ENCODE results near the gene IYD.
"Not testable (repeated sequence)": the region's sequence is repeated elsewhere in the genome, so short reads cannot be mapped to it uniquely, and the experiment has no call there.

The IYD gene

DNA sequence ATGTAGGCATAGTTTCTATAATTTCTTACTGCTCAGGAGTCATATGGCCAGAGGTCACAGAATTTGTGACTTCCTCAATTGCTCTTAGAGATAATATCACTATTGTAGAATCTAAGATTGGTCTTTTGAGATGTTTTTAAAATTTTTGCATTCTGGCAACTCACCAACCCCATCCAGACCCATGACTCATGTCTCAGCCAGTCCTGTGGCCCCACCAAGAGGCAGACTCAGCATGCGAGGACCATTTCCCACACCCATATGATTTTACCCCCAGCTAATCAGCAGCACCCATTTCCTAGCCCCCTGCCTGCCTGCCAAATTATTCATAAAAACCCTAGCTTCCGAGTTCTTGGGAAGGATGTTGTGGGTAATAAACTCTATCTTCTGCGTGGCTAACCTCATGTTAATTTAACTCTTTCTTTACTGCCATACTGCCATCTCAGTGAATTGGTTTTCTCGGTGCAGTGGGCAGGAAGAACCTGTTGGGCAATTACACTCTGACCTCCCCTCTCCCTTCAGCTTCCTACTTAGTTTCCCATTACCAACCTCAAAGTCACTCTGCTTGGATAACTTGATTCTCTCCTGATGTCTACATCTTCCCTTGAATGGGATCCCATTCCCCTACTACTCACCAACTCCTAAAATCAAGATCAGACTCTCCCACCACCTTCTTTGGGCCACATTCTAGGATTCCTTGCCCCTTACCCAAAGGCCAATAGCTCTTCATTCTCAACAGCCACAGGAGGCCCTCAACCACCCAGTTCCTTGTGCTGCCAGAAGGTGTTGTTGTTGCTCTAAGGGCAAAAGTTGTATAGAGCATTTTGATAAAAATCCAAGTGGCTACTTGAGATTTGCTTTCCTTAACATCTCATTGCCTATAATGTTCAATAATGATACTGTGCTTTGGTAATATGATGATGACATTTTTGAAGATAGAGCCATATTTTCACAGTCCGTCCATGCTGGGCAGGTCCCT lies 16.2 kb upstream of the IYD start:
- DNase-seq = no peak

- no peak for DNase-seq
Observed at GRCh38 chr6:150353445-150353844, 15.4 kb upstream of the IYD start.

GRCh38 chr6:150354754-150355571 lies 13.8 kb upstream of the IYD start:
- no peak for DNase-seq

GRCh38 chr6:150355932-150356331 lies 12.9 kb upstream of the IYD start:
- no peak for DNase-seq

DNA sequence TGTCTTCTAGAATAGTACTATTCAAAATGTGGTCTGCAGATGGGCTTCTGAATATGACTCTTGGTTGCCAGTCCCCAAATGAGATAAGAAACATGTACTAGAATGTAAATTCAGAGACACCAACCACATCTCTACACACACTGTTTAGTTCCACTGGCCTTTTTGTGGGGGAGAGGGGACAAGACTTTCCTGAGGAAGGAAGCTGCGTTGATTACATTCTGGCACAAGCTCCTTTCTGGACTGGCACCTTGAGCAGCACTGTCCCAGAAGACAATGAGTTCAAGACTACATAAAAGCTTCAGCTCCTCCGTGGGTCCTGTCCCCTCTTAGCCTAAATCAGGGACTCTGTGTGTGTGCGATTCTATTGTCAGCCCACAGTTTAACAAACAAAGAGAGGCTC lies 6.9 kb upstream of the IYD start:
- DNase-seq = no peak

- no peak for DNase-seq
Observed at GRCh38 chr6:150363733-150364132, 5.1 kb upstream of the IYD start.

- DNase-seq = no peak
Observed at GRCh38 chr6:150366118-150366778, 2.6 kb upstream of the IYD start.

- DNase-seq = no peak
Observed at GRCh38 chr6:150369408-150369807, 596 bp downstream of the IYD start.

GRCh38 chr6:150370112-150370511 lies 1.3 kb downstream of the IYD start:
- DNase-seq = no peak

DNA sequence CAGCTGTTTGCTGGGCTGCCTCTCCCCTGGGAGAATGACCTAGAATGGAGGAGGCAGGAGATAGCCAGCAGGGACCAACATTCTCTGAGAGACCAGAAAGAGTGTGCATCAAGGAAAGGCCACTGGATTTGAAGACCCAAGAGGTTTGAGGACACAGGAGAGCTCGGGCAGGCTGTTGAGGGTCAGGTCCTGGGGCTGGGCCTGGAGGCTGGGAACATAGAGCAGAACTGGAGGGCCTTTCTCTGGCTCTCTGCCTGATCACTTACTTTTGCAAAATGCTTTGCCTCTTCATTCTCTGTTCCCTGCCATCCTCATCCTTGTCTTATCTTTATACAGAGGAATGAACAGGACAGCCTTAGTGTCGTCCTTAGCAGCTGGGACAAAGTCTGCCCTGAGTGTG lies 2.5 kb downstream of the IYD start:
- DNase-seq = no peak

DNA sequence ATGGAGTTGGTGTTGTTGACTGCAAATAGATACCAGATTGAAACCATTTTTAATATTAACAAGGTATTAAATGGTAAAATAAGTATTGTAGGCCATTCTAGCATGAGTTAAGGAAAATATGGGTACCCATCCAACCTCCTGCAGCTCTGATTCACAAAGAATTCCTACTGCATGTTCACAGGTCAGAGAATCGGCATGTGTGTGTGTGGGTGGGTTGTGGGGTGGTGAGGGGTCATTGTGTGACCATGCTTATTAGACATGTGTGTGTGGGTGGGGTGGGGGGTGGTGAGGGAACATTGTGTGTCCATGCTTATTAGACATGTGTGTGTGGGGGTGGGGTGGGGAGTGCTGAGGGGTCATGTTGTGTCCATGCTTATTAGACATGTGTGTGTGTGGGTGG lies 3.2 kb downstream of the IYD start:
- DNase-seq = no peak

- DNase-seq = no peak
Observed at GRCh38 chr6:150373260-150373701, 4.5 kb downstream of the IYD start.

DNA sequence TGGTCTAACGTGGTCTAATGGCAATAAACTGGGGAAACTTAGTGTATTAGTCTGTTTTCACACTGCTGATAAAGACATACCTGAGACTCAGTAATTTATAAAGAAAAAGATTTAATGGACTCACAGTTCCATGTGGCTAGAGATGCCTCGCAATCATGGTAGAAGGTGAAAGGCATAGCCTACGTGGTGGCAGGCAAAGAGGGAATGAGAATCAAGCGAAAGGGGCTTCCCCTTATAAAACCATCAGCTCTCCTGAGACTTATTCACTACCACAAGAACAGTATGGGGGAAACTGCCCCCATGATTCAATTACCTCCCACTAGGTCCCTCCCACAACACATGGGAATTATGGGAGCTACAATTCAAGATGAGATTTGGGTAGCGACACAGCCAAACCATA lies 5.5 kb downstream of the IYD start:
- not testable (repeated sequence) for DNase-seq

GRCh38 chr6:150377211-150377781 lies 8.5 kb downstream of the IYD start:
- no peak for DNase-seq

DNA sequence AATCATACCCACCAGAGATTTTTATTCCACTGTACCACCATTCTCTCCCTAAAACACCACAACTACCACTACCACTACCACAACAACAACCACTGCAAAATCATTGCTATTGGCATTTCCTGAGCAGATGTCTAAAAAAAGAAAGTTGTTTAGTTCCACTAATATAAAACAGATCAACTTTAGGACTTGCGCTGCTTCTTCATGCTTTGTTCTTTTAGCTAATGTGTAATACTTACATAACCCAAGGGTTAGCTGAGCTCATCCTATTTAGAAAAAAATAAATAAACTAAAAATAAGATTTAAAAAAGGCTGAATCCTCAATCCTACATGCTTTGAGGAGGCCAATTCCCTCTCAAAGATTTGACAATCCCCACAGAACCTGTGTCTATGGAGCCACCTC lies 11.4 kb downstream of the IYD start:
- DNase-seq = no peak

DNA sequence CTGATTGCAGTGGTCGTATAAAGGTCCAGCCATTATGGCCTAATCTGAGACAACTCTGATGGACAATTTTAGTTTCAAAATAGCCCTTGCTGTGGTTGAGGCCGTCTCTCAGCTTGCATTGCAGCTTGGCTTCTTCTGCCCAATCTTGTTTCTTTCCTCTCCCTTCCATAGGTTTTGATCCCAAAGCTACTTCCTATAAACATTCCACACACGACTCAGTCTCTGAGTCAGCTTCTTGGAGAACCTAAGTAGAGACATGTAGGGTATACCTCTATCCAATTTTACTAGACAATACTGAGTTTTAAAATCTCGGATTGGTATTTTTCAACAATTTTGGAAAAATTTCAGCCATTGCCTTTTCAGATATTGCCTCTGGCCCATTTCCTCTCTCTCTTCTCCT lies 13.4 kb downstream of the IYD start:
- DNase-seq = no peak

DNA sequence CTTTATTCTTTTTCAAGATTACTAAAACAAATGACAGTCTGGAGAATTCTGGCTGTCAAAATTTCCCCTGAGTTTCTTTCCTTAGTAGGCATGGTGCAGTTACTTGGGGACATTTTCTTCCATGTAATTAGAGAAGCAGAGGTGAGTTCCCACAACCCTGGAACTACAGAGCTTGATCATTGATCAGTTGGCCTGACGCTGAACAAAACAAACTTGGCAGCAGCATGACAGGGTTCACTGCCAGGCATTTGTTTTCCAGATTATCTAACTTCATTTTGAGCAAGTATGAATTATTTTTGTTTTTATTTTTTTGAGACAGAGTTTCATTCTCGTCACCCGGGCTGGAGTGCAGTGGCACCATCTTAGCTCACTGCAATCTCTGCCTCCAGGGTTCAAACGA lies 22.6 kb downstream of the IYD start:
- DNase-seq = no peak

DNA sequence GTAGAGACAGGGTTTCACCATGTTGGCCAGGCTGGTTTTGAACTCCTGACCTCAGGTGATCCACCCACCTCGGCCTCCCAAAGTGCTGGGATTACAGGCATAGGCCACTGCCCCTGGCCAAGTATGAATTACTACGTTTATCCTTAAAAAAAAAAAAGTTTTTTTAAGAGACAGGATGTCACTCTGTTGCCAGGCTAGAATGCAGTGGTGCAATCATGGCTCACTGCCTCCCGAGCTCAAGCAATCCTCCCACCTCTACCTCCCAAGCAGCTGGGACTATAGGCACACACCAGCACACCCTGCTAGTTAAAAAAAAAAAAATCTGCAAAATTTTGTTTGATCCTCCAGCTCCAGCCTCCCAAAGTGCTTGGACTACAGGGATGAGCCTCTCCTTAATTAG lies 23.1 kb downstream of the IYD start:
- DNase-seq = no peak

DNA sequence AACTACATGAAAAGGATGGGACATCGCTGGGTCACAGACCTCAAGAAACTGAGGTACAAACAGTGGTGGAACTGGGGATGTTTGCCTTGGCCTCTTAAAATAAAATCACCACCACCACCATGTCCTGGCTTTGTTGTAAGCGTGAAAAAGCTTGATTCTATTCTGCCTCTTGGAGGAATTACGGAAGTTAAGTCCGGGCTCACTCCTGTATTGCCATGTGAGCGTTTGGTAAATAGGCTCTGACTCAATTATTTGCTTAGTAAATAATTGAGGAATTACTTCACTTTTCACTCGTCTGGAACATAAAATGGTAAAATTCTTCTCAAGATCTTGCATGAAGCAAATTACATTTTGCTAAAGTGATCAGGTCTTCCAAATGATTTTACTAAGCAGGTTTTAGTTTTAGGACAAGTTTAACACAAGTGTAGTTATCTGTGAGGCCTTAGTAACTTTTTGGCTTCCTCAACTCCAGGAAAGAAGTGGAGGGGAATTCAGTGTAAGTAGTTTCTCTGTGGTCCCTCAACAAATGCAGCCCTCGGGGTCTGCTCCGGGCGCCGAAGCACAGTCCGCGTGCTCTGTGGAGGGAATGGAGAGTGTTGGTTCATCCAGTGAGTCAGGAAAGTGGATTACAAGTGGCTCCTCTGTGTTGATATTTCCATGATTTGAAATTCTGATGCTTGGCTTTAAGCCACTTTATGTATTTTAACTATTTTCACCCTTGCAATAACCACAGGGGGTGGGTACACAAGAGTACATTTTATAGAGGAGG lies 23.8 kb downstream of the IYD start:
- DNase-seq = no peak

- no peak for DNase-seq
Observed at GRCh38 chr6:150394053-150394898, 25.5 kb downstream of the IYD start.

GRCh38 chr6:150394899-150395295 lies 26.1 kb downstream of the IYD start:
- DNase-seq = no peak
